ENCODE data around the gene FAM110A. TPM values are rescaled to one million over a fixed set of nuclear protein-coding genes. Genes with fewer than 3 reads are reported as not detected.
"Not testable (repeated sequence)": the region's sequence is repeated elsewhere in the genome, so short reads cannot be mapped to it uniquely, and the experiment has no call there.

Gene FAM110A
- total RNA-seq, 1 donor from 2014 or later: 2.8 TPM

GRCh38 chr20:841568-842546 lies 8.3 kb downstream of the FAM110A start:
- DNase-seq (ENCODE audit: low read depth, low spot score): no peak

DNA sequence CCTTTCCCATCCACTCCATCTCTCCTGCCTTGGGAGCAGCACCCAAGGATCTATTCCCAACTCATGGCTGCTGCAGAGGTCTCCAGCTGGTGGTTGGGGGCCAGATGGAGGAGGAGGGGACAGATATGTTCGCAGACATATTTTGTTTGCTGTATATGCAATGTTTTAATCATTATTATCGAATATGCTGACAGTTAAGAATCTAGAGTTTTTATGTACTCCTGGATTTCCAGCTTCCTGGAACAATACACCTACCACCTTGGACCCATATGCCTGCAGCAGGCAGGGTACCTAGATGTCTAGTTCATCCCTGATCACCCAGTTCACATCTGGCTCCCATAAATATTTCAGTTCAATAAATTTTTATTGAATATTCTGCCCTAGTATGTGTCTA lies 9.0 kb downstream of the FAM110A start:
- no peak for DNase-seq (ENCODE audit: low read depth, low spot score)

DNA sequence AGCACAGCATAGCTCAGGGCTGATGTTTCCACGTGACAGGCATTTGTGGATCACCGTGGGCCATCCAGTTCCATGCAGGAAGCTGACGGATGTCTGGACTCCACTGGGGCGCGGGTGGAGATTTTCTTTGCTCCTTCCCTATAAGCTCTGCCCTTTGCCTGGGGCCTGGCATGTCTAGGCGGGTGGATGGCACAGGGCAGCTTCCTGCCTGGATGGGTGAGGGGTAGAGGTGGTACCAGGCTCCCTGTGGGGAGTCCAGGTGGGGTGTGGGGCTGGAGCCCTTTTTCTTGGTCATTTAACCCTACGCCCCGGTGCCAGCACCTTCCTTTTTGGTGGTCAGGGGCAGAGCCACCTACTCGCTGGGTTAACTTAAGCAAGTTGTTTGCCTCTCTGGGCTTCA lies 10.4 kb downstream of the FAM110A start:
- no peak for DNase-seq (ENCODE audit: low read depth, low spot score)

DNA sequence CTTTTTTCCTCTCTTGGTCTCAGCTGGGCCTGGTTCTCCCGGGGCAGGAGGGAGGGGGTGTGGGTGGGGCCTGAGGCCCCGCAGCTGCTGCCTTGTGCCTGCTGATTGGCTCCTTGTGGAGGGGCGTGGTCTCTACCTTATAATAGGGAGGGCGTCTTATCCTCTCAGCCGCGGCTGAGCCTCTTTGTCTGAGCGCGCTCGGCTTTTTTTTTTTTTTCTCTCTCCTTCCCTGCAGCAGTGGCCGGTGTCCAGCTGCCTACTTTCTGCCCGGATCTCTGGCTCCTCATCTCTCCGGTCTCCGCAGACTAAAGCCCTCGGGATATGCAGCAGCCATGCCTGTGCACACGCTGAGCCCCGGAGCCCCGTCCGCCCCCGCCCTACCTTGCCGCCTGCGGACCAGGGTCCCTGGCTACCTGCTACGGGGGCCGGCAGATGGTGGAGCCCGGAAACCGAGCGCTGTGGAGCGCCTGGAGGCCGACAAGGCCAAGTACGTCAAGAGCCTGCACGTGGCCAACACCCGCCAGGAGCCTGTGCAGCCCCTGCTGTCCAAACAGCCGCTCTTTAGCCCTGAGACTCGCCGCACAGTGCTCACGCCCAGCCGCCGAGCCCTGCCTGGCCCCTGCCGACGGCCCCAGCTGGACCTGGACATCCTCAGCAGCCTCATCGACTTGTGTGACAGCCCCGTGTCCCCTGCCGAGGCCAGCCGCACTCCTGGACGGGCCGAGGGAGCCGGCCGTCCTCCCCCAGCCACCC lies 11.1 kb downstream of the FAM110A start:
- DNase-seq (ENCODE audit: low read depth, low spot score): peak; percentile 71

GRCh38 chr20:845226-845868 lies 11.8 kb downstream of the FAM110A start:
- no peak for DNase-seq (ENCODE audit: low read depth, low spot score)

DNA sequence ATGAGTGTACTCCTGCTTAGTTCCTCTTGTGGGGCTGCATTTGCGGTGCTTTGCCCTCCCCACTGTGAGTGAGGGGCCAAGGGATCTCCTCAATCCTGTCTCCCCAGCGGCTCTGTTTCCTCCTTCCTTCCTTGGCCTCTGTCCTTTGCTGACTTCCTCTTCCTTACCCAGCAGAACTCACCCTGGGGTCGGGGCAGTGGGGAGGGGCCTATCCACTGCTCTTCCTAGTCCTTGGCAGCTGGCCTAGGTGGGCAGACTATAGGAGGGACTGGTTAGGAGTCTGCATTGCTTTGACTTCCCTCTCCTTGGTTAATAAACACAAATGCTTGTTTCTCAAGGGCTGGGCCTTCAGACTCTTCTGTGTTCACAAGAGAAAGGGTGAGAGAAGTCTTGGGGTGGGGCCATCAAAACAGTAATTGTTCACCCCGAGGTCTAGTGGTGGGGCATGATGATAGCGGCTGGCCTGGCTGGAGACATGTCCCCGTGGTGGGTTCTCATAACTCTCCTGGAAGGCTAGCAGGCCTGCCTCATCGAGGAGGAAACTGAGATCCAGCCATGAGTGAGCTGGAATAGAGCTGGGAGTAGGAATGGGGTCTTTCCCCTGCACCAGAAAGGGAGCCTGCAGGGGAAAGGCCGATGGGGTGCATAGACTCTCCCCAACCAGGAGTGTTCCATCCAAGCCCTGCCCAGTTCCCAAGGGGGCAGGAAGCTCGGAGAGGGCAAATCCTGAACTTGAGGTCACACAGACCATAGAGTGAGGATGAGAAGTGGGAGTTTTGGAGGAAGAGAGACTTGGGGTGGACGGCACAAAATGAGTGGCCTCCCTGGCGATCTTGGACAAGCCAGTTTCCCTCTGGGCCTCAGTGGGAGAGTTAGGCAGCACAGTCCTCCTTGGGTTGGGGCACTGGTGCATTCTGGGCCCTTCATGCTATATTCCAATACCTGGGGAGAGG lies 12.7 kb downstream of the FAM110A start:
- DNase-seq (ENCODE audit: low read depth, low spot score): no peak

- no peak for DNase-seq (ENCODE audit: low read depth, low spot score)
These were observed 13.4 kb downstream of the FAM110A start for GRCh38 chr20:846894-847278.

DNA sequence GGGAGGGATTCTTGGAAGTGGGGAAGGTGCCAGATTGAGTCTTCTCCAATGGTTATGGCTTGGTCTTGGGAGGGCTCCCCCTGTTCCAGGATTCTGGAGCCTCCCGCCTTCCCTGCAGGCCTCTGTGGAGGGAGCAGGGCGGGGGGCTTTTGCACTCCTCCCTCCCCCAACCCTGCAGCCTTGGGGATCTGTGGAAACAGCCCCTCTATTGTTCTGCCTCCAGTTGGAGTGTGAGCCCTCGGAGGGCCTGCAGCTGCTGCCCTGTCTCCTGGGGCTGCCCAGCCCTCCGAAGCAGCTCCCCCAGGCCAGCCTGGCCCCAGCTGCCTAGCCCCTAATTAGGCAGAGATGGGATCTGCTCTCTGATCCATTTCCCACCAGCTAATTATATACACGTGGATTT lies 14.7 kb downstream of the FAM110A start:
- DNase-seq (ENCODE audit: low read depth, low spot score): no peak

DNA sequence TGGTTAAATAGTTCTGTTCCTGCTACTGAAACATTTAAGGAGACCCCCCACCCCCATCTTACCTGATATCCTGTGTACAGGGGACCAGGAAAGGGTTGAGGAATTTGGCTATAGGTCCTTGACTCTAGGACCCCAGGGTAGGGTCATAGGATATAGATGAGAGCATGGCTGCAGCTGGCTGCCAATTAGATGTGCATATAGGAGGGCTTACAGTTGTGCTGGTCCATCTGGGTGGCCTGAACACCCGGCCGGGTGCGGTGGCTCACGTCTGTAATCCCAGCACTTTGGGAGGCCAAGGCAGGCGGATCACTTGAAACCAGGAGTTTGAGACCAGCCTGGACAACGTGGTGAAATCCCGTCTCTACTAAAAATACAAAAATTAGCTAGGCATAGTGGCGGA lies 15.2 kb downstream of the FAM110A start:
- DNase-seq (ENCODE audit: low read depth, low spot score): not testable (repeated sequence)

DNA sequence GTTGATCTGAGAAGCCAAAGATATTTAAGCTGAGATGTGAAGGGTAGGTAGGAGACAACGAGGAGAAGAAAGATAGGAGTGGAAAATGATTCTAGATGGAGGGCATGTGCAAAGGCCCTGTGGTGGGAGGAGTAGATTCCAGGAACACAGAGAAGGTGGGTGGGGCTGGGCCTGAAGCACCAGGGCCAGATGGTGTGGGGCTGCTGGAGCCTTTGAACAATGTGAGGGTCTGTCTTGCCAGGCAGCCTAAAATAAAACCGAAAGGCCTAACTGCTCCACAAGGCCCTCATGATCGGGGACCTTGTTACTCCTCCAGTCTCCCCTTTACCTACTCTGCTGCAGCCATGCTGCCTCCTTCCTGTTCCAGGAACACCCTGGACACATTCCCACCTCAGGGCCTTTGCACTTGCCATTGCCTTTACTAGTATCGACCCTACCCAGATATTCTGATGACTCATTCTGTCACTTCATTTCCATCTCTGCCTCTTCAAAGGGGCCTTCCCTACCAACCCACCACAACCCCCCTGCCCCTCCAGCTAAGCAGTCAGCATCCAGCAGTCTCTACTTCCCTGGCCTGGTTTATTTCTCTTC lies 20.0 kb downstream of the FAM110A start:
- no peak for DNase-seq (ENCODE audit: low read depth, low spot score)

- no peak for DNase-seq (ENCODE audit: low read depth, low spot score)
These were observed 21.1 kb downstream of the FAM110A start for GRCh38 chr20:854601-855000.

DNA sequence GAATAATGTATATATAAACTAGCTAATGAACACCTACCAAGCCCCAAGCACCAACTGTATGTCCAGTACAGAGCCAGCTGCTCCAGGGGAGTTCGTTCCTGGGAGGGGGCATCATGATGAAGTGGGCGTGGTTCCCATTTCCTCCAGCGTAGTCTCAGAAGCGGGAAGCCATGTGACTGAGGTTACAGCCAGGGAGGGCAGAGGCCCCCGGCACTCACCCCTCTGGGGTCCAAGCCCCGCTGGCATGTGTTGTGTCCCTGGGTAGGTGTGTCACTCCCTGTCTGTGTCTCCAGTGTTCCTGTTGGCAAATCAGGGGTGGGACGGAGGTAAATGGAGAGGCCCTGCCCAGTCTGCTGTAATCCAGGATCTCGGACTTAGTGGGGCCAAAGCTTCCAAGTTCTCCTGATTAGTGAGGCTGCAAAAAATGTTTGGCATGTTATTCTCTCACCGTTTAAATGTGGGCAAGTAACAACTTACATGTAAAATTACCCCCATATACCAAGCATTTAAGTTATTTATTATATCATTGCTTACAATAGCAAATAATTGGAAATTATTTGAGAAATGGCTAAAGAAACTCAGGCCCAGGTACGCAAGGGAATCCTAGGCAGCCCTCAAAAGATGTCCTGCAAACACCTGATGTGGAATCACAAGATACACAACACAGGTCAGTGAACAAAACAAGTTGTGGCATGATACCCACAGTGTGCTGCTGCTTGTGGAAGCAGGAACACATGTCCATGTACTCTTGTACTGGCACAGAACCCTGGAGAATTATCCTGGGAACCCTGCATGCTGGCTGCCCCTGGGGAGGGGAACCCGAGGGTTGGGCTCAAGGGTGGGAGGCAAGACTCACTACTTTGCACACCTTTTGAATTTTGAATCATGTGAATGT lies 22.2 kb downstream of the FAM110A start:
- DNase-seq (ENCODE audit: low read depth, low spot score): no peak

- no peak for DNase-seq (ENCODE audit: low read depth, low spot score)
These were observed 22.9 kb downstream of the FAM110A start for GRCh38 chr20:856361-856775.

DNA sequence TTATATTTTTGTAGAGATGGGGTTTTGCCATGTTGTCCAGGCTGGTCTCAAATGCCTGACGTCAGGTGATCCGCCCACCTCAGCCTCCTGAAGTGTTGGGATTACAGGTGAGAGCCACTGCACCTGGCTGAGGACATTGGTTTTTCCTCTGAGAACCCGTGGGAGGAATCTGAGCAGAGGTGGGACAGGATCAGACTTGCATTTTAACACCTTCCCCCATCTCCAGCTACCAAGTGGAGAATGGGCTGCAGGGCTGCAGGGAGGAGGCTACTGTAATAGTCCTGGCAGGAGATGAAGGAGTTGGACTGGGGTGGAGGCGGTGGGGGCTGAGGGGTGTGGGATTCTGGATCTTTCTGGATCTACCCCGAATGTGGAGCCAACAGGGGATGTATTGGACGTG lies 24.5 kb downstream of the FAM110A start:
- DNase-seq (ENCODE audit: low read depth, low spot score): no peak

GRCh38 chr20:859751-860231 lies 26.3 kb downstream of the FAM110A start:
- no peak for DNase-seq (ENCODE audit: low read depth, low spot score)

DNA sequence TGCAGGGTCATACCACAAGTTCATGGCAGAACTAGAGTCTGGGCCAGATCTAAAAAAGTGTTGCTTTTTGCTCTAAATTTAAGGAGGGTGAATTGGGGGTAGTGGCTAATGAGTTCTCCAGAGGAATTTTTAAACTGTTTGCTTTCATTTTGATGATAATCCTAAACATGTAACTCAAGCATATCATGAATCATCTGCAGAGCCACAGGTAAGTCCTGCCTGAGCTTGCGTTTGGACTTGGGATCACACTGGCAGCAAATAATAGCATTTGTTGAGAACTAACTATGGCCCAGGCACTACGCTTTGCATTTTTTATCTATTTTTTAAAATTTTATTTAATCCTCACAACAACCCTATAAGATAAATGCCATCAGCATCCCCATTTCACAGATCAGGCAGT lies 27.4 kb downstream of the FAM110A start:
- no peak for DNase-seq (ENCODE audit: low read depth, low spot score)

DNA sequence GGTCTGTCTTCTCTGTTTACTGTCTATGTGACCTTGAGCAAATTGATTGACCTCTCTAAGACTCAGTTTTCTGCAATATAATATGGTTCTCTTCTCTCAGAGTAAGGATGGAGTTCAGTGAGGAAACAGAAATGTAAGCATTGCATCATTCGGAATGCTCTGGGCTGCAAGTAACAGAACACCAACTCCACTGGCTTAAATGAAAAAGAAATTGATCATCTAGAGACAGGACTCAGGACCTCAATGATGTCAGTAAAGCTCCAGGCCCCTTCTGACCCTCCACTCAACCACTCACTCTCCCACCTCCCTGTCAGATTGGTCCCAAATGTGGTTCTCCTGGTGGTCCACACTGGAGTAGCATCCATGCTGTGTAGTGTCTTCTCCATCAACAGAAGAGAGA lies 31.9 kb downstream of the FAM110A start:
- no peak for DNase-seq (ENCODE audit: low read depth, low spot score)

DNA sequence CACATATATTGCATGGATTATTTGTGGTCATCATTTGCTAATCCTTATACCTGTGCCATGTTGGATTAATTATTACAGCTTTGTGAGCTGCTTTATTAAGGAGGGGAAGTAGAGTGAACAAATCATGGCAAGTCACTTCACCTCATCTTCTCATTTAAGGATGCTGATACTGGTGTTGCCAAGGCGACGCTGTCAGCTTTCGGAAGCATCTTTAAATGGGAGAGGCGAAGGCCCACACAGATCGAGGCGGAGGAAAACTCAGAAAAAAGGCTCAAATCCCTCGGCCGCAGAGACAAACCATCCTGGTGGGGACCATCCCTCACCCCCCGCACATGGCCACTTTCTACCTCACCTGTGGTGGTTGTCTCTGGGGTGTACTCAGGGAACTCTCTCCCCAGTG lies 34.8 kb downstream of the FAM110A start:
- DNase-seq (ENCODE audit: low read depth, low spot score): no peak

GRCh38 chr20:869606-870005 lies 36.1 kb downstream of the FAM110A start:
- DNase-seq (ENCODE audit: low read depth, low spot score): no peak
